Measurements from ENCODE around the gene GLE1. TPM values are rescaled to one million over a fixed set of nuclear protein-coding genes. Genes with fewer than 3 reads are reported as not detected.

The GLE1 gene
- total RNA-seq, 1 donor from 2014 or later = 21.8 TPM

- Mint-ChIP-seq H3K36me3 (peaks cover 20% of the 10 kb centered on the region), H3K27ac (no peak overlapping the region), H3K4me1 (ENCODE audit: unreplicated experiment) (no peaks in the 10 kb centered on the region), H3K4me3 (no peak overlapping the region), H3K27me3 (no peaks in the 10 kb centered on the region), H3K9me3 (no peaks in the 10 kb centered on the region)
- no peak for TF ChIP-seq CTCF (conservative IDR thresholded peaks at IDR 0.05)
- no peak for DNase-seq (ENCODE audit: extremely low spot score, unreplicated experiment)
Observed at GRCh38 chr9:128529191-128529590, 24.7 kb downstream of the GLE1 start.

- H3K27me3 Mint-ChIP-seq = no peaks in the 10 kb centered on the region
- H3K36me3 Mint-ChIP-seq = peaks cover 22% of the 10 kb centered on the region
- no peak overlapping the region for H3K4me3 Mint-ChIP-seq
- H3K27ac Mint-ChIP-seq = no peak overlapping the region
- no peak for DNase-seq (ENCODE audit: extremely low spot score, unreplicated experiment)
- TF ChIP-seq CTCF (conservative IDR thresholded peaks at IDR 0.05) = no peak
- no peaks in the 10 kb centered on the region for H3K9me3 Mint-ChIP-seq
- no peaks in the 10 kb centered on the region for H3K4me1 Mint-ChIP-seq (ENCODE audit: unreplicated experiment)
Observed at GRCh38 chr9:128532581-128532980, 28.1 kb downstream of the GLE1 start.

GRCh38 chr9:128540634-128541360 lies 36.3 kb downstream of the GLE1 start:
- H3K36me3 Mint-ChIP-seq = peaks cover 26% of the 10 kb centered on the region
- no peaks in the 10 kb centered on the region for H3K4me1 Mint-ChIP-seq (ENCODE audit: unreplicated experiment)
- no peak for TF ChIP-seq CTCF (conservative IDR thresholded peaks at IDR 0.05)
- DNase-seq (ENCODE audit: extremely low spot score, unreplicated experiment) = no peak
- H3K4me3 Mint-ChIP-seq = no peak overlapping the region
- no peak overlapping the region for H3K27ac Mint-ChIP-seq
- no peaks in the 10 kb centered on the region for H3K9me3 Mint-ChIP-seq
- no peaks in the 10 kb centered on the region for H3K27me3 Mint-ChIP-seq

- H3K9me3 Mint-ChIP-seq = no peaks in the 10 kb centered on the region
- peaks cover 12% of the 10 kb centered on the region for H3K4me1 Mint-ChIP-seq (ENCODE audit: unreplicated experiment)
- no peak overlapping the region for H3K4me3 Mint-ChIP-seq
- no peaks in the 10 kb centered on the region for H3K27me3 Mint-ChIP-seq
- no peak for DNase-seq (ENCODE audit: extremely low spot score, unreplicated experiment)
- H3K27ac Mint-ChIP-seq = no peak overlapping the region
- peaks cover 9% of the 10 kb centered on the region for H3K36me3 Mint-ChIP-seq
- no peak for TF ChIP-seq CTCF (conservative IDR thresholded peaks at IDR 0.05)
Observed at GRCh38 chr9:128546504-128546903, 42.0 kb downstream of the GLE1 start.

- no peak overlapping the region for H3K27ac Mint-ChIP-seq
- TF ChIP-seq CTCF (conservative IDR thresholded peaks at IDR 0.05) = no peak
- H3K36me3 Mint-ChIP-seq = no peaks in the 10 kb centered on the region
- no peak for DNase-seq (ENCODE audit: extremely low spot score, unreplicated experiment)
- H3K4me3 Mint-ChIP-seq = no peak overlapping the region
- H3K9me3 Mint-ChIP-seq = no peaks in the 10 kb centered on the region
- H3K27me3 Mint-ChIP-seq = no peaks in the 10 kb centered on the region
- peaks cover 12% of the 10 kb centered on the region for H3K4me1 Mint-ChIP-seq (ENCODE audit: unreplicated experiment)
Observed at GRCh38 chr9:128548876-128549275, 44.4 kb downstream of the GLE1 start.

All from type B pancreatic cell (in vitro differentiated cells).